ENCODE data around the gene NXPE4. TPM values are rescaled to one million over a fixed set of nuclear protein-coding genes. Genes with fewer than 3 reads are reported as not detected.
A peak's percentile ranks its signal among the peaks of the same experiment; 100 is the strongest.

The NXPE4 gene
- polyA plus RNA-seq, 3 donors = not detected

DNA sequence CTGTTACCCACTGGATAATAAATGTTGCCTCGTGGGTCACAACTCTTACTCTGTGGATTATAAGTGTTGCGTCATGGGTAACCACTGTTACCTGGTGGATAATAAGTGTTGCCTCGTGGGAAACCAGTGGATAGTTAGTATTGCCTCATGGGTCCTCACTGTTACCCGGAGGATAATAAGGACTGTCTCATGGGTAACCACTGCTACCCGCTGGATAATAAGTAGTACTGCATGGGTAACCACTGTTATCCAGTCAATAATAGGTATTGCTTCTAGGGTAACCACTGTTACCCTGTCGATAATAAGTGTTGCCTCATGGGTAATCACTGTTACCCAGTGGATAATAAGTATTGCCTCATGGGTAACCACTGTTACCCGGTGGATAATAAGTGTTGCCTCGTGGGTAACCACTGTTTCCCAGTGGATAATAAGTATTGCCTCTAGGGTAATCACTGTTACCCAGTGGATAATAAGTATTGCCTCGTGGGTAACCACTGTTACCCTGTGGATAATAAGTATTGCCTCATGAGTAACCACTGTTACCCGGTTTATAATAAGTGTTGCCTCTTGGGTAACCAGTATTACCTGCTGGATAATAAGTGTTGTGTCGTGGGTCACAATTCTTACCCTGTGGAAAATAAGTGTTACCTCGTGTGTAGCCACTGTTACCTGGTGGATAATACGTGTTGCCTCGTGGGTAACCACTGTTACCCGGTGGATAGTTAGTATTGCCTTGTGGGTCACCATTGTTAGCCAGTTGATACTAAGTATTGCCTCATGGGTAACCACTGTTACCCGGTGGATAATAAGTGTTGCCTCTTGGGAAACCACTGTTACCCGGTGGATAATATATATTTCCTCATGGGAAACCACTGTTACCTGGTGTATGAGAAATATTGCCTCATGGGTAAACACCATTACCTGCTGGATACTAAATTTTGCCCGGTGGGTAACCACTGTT lies 15.7 kb upstream of the NXPE4 start:
- H3K4me3 ChIP-seq (replicated peaks in 1 of 3; ENCODE audit: low read depth in 2 of 3, low read length in 3 of 3) = no peak overlapping the region
- intact Hi-C loops (cut with micrococcal nuclease) = no loop called here
- Mint-ChIP-seq H3K4me1 (no peaks in the 10 kb centered on the region), H3K36me3 (no peaks in the 10 kb centered on the region), H3K27me3 (ENCODE audit: low read depth in 3 of 3) (no peaks in the 10 kb centered on the region), H3K4me3 (no peak overlapping the region), H3K9me3 (peaks cover 0 to 16% (median 7%) of the 10 kb centered on the region in 7 donors), H3K27ac (peak overlapping the region in 1 of 7 donors; percentile 72)
- H2AFZ ChIP-seq (ENCODE audit: insufficient read depth, low read depth, low read length, poor library complexity, severe bottlenecking) = no peak overlapping the region
- H4K20me1 ChIP-seq (ENCODE audit: insufficient read depth, low read length) = no peaks in the 10 kb centered on the region
- H3K27me3 ChIP-seq (ENCODE audit: control insufficient read depth in 2 of 2, insufficient read depth in 2 of 2, low read length in 2 of 2) = no peaks in the 10 kb centered on the region
- H3K9me3 ChIP-seq (replicated peaks in 1 of 2; ENCODE audit: control insufficient read depth in 1 of 2, insufficient read depth in 1 of 2, low read length in 2 of 2) = peaks cover 2 to 95% of the 10 kb centered on the region in 2 donors
- TF ChIP-seq, protein P1, sequence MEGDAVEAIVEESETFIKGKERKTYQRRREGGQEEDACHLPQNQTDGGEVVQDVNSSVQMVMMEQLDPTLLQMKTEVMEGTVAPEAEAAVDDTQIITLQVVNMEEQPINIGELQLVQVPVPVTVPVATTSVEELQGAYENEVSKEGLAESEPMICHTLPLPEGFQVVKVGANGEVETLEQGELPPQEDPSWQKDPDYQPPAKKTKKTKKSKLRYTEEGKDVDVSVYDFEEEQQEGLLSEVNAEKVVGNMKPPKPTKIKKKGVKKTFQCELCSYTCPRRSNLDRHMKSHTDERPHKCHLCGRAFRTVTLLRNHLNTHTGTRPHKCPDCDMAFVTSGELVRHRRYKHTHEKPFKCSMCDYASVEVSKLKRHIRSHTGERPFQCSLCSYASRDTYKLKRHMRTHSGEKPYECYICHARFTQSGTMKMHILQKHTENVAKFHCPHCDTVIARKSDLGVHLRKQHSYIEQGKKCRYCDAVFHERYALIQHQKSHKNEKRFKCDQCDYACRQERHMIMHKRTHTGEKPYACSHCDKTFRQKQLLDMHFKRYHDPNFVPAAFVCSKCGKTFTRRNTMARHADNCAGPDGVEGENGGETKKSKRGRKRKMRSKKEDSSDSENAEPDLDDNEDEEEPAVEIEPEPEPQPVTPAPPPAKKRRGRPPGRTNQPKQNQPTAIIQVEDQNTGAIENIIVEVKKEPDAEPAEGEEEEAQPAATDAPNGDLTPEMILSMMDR (IDR thresholded peaks at IDR 0.05) = no peak
- no peak for DNase-seq
- H3K79me2 ChIP-seq (ENCODE audit: insufficient read depth, low read length) = no peaks in the 10 kb centered on the region
- 81% methylated on average over 12 of the region's 18 CpGs for WGBS (ENCODE audit: insufficient coverage)
- no peaks in the 10 kb centered on the region for H3K36me3 ChIP-seq (replicated peaks in 1 of 2; ENCODE audit: control insufficient read depth in 1 of 2, insufficient read depth in 2 of 2, low read length in 2 of 2)
- no peak overlapping the region for H3K9ac ChIP-seq (ENCODE audit: insufficient read depth, low read length, poor library complexity, severe bottlenecking)
- no peaks in the 10 kb centered on the region for H3K4me1 ChIP-seq (ENCODE audit: control insufficient read depth in 1 of 2, insufficient read depth in 2 of 2, low read length in 2 of 2)
- no peak overlapping the region for H3K4me2 ChIP-seq (replicated peaks; ENCODE audit: extremely low read depth, low read length, poor library complexity, severe bottlenecking)
- H3K27ac ChIP-seq (ENCODE audit: low read depth in 1 of 2, low read length in 2 of 2) = no peak overlapping the region

- DNase-seq = no peak
- Mint-ChIP-seq H3K4me1 (no peaks in the 10 kb centered on the region), H3K36me3 (no peaks in the 10 kb centered on the region), H3K9me3 (peaks cover 0 to 16% (median 6%) of the 10 kb centered on the region in 7 donors), H3K4me3 (no peak overlapping the region), H3K27me3 (ENCODE audit: low read depth in 3 of 3) (no peaks in the 10 kb centered on the region), H3K27ac (no peak overlapping the region)
- TF ChIP-seq, protein P1 (IDR thresholded peaks at IDR 0.05) = no peak
- H3K27ac ChIP-seq (ENCODE audit: low read depth in 1 of 2, low read length in 2 of 2) = no peak overlapping the region
- H3K4me3 ChIP-seq (replicated peaks in 1 of 3; ENCODE audit: low read depth in 2 of 3, low read length in 3 of 3) = no peak overlapping the region
- no peak overlapping the region for H3K4me2 ChIP-seq (replicated peaks; ENCODE audit: extremely low read depth, low read length, poor library complexity, severe bottlenecking)
- no peaks in the 10 kb centered on the region for H3K79me2 ChIP-seq (ENCODE audit: insufficient read depth, low read length)
- intact Hi-C loops (cut with micrococcal nuclease) = no loop called here
- WGBS (ENCODE audit: insufficient coverage) = 71% methylated on average over 9 of the region's 10 CpGs
- H3K4me1 ChIP-seq (ENCODE audit: control insufficient read depth in 1 of 2, insufficient read depth in 2 of 2, low read length in 2 of 2) = no peaks in the 10 kb centered on the region
- no peaks in the 10 kb centered on the region for H3K36me3 ChIP-seq (replicated peaks in 1 of 2; ENCODE audit: control insufficient read depth in 1 of 2, insufficient read depth in 2 of 2, low read length in 2 of 2)
- H2AFZ ChIP-seq (ENCODE audit: insufficient read depth, low read depth, low read length, poor library complexity, severe bottlenecking) = no peak overlapping the region
- no peaks in the 10 kb centered on the region for H4K20me1 ChIP-seq (ENCODE audit: insufficient read depth, low read length)
- H3K9me3 ChIP-seq (replicated peaks in 1 of 2; ENCODE audit: control insufficient read depth in 1 of 2, insufficient read depth in 1 of 2, low read length in 2 of 2) = peaks cover 2 to 89% of the 10 kb centered on the region in 2 donors
- H3K9ac ChIP-seq (ENCODE audit: insufficient read depth, low read length, poor library complexity, severe bottlenecking) = no peak overlapping the region
- no peaks in the 10 kb centered on the region for H3K27me3 ChIP-seq (ENCODE audit: control insufficient read depth in 2 of 2, insufficient read depth in 2 of 2, low read length in 2 of 2)
Observed at GRCh38 chr11:114610550-114610949, 15.0 kb upstream of the NXPE4 start.

Measured in CD14-positive monocyte (primary cell).